ENCODE measurements around the gene SLC44A2. TPM values are rescaled to one million over a fixed set of nuclear protein-coding genes. Genes with fewer than 3 reads are reported as not detected.

Gene SLC44A2
- total and polyA plus RNA-seq, 2 of the 13 experiments (the other 11 are each of a cell fraction or from before 2014, with no cell fraction given): 2.4 to 5.6 TPM

GRCh38 chr19:10653732-10654609 lies 28.6 kb downstream of the SLC44A2 start, which contains the start of gene ILF3 (continued):
- TF ChIP-seq ZBTB40 (IDR thresholded peaks at IDR 0.05) (no peak), ZBTB40 (CRISPR knock-in tag; IDR thresholded peaks at IDR 0.05) (peak; percentile 76), NR2F1 (CRISPR knock-in tag; IDR thresholded peaks at IDR 0.05) (peak in 1 of 2 experiments; percentile 11; a peak in 1 of 4 replicates), MAFK (conservative IDR thresholded peaks at IDR 0.05 in 1 of 2, IDR thresholded peaks at IDR 0.05 in 1 of 2; ENCODE audit: low read length in 2 of 2) (no peak), U2AF2 (IDR thresholded peaks at IDR 0.05; ENCODE audit: low read depth, low read length) (peak; percentile 93; the same call in 1 of the 2 replicates), GPN1 (CRISPR knock-in tag; IDR thresholded peaks at IDR 0.05; ENCODE audit: borderline replicate concordance) (no peak), DMTF1 (CRISPR knock-in tag; IDR thresholded peaks at IDR 0.05) (no peak), CTCF (CRISPR knock-in tag; IDR thresholded peaks at IDR 0.05) (no peak; the same call in 1 of the 2 replicates), BORCS8-MEF2B (CRISPR knock-in tag; IDR thresholded peaks at IDR 0.05) (0 out of 2 replicates have a peak, but pooled peaks have one; percentile 81), TMF1 (CRISPR knock-in tag; IDR thresholded peaks at IDR 0.05; ENCODE audit: low read depth) (no peak), PTBP1 (IDR thresholded peaks at IDR 0.05; ENCODE audit: low read depth, low read length, poor library complexity, severe bottlenecking) (no peak), KLF13 (CRISPR knock-in tag; IDR thresholded peaks at IDR 0.05) (no peak), ZNF530 (CRISPR knock-in tag; IDR thresholded peaks at IDR 0.05; ENCODE audit: low read depth) (no peak), SIX1 (CRISPR knock-in tag; IDR thresholded peaks at IDR 0.05; ENCODE audit: borderline replicate concordance) (no peak), TBL1XR1 (IDR thresholded peaks at IDR 0.05; ENCODE audit: borderline replicate concordance, low read length, partially characterized antibody) (no peak)

Data from HepG2 (cell line).